Esophagus muscularis mucosa (tissue), 4 donors: ENCODE data around the gene NACAD. TPM values are rescaled to one million over a fixed set of nuclear protein-coding genes. Genes with fewer than 3 reads are reported as not detected.

Experiments used
- DNase-seq: peaks from one replicate; pipeline ENCODE4 v3.0.0-alpha.2; 2017; ENCODE audit errors: extremely low spot score
- H3K27ac ChIP-seq, 4 donors: fragments of 200-600 bp; sonication (generic); replicated peaks in 1 of 4; 1 replicate in 3 of 4; 2 replicates in 1 of 4; pipeline ENCODE4 v1.5.1; 2016 to 2019; ENCODE audit warnings: mild to moderate bottlenecking in 1 of 4
- H3K27me3 ChIP-seq, 4 donors: fragments of 200-600 bp; sonication (generic); one replicate each; pipeline versions ENCODE4 v1.5.1 to v1.6.0; 2016 to 2019
- H3K36me3 ChIP-seq, 4 donors: fragments of 200-600 bp; sonication (generic); one replicate each; pipeline ENCODE4 v1.5.1; 2016 to 2019
- H3K4me1 ChIP-seq, 4 donors: fragments of 200-600 bp; sonication (generic); one replicate each; pipeline ENCODE4 v1.5.1; 2016 to 2019
- H3K4me3 ChIP-seq, 4 donors: fragments of 200-600 bp; sonication (generic); 1 replicate in 2 of 4; 2 replicates in 2 of 4; pipeline ENCODE4 v1.5.1; 2016 to 2019; ENCODE audit warnings: mild to moderate bottlenecking in 4 of 4, moderate library complexity in 1 of 4
- H3K9me3 ChIP-seq, 4 donors: fragments of 200-600 bp; sonication (generic); 1 replicate in 3 of 4; 2 replicates in 1 of 4; pipeline ENCODE4 v1.5.1; 2016 to 2019
- EP300 ChIP-seq: sonication (generic); formaldehyde crosslinking; IDR thresholded peaks from one replicate; pipeline ENCODE4 v1.6.1; 2017; ENCODE audit warnings: antibody characterized with exemption
- POLR2A ChIP-seq: fragments of 450-650 bp; IDR thresholded peaks from one replicate; pipeline ENCODE4 v1.6.1; 2017; ENCODE audit warnings: antibody characterized with exemption, moderate library complexity, mild to moderate bottlenecking, low read depth
- POLR2AphosphoS5 ChIP-seq, 2 donors: sonication (generic); formaldehyde crosslinking; IDR thresholded peaks; one replicate each; pipeline ENCODE4 v1.6.1; 2017; ENCODE audit warnings: antibody characterized with exemption in 2 of 2
- WGBS: methylation state at CpG from one replicate; pipeline ENCODE4 v1.1.5; 2018; 5-methylcytosine and 5-hydroxymethylcytosine counted together
- intact Hi-C: fragments of 100-400 bp; cut with DNase I; formaldehyde crosslinking; loops from one replicate; pipeline ENCODE4 v1.15.1; 2023
- total RNA-seq, 4 donors: library from RNA; depleted of rRNA; stranded (reverse); fragments of >200 nt; gene quantifications; one replicate each; pipeline versions ENCODE4 v1.1.0 to v1.2.1, GENCODE V29; 2016
- TF ChIP-seq, protein P1 (sequence below), 3 experiments: fragments of 200-600 bp in 2 of 3; fragments of 450-650 bp in 1 of 3; sonication (generic) in 2 of 3; IDR thresholded peaks; one replicate each; pipeline ENCODE4 v1.5.1; 2017 to 2019; ENCODE audit warnings: antibody characterized with exemption in 3 of 3, mild to moderate bottlenecking in 2 of 3, moderate library complexity in 1 of 3

The NACAD gene
- total RNA-seq, 4 donors from 2014 or later = 7.3 to 15.5 (median 10.8) TPM

DNA sequence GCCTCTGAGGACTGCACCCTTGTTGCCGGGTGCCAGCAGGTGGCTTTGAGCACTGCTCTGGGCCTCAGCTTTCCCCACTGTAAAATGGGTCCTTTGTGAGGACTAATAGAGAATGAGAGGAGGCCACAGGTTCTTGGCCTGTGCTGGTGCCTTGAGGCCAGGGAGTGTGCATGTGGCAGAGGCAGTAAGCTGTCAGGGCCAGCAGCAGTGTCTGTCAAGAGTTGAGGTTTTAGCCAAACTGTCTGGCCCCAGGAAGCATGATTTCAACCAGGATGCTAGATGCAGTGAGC, 13.5 kb downstream of the NACAD start:
- no peaks in the 10 kb centered on the region for H3K4me1 ChIP-seq
- H3K27me3 ChIP-seq = no peaks in the 10 kb centered on the region
- DNase-seq = no peak
- H3K27ac ChIP-seq = no peak overlapping the region
- intact Hi-C loops = no loop called here
- no peaks in the 10 kb centered on the region for H3K9me3 ChIP-seq
- no peak overlapping the region for H3K4me3 ChIP-seq
- TF ChIP-seq POLR2AphosphoS5 (IDR thresholded peaks at IDR 0.05) = no peak
- TF ChIP-seq POLR2A = no peak
- TF ChIP-seq, protein P1, sequence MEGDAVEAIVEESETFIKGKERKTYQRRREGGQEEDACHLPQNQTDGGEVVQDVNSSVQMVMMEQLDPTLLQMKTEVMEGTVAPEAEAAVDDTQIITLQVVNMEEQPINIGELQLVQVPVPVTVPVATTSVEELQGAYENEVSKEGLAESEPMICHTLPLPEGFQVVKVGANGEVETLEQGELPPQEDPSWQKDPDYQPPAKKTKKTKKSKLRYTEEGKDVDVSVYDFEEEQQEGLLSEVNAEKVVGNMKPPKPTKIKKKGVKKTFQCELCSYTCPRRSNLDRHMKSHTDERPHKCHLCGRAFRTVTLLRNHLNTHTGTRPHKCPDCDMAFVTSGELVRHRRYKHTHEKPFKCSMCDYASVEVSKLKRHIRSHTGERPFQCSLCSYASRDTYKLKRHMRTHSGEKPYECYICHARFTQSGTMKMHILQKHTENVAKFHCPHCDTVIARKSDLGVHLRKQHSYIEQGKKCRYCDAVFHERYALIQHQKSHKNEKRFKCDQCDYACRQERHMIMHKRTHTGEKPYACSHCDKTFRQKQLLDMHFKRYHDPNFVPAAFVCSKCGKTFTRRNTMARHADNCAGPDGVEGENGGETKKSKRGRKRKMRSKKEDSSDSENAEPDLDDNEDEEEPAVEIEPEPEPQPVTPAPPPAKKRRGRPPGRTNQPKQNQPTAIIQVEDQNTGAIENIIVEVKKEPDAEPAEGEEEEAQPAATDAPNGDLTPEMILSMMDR (IDR thresholded peaks at IDR 0.05) = no peak
- no peak for TF ChIP-seq EP300
- WGBS = 100% methylated on average over 1 of the region's 1 CpG
- H3K36me3 ChIP-seq = peaks cover 55 to 86% (median 78%) of the 10 kb centered on the region in 4 donors

DNA sequence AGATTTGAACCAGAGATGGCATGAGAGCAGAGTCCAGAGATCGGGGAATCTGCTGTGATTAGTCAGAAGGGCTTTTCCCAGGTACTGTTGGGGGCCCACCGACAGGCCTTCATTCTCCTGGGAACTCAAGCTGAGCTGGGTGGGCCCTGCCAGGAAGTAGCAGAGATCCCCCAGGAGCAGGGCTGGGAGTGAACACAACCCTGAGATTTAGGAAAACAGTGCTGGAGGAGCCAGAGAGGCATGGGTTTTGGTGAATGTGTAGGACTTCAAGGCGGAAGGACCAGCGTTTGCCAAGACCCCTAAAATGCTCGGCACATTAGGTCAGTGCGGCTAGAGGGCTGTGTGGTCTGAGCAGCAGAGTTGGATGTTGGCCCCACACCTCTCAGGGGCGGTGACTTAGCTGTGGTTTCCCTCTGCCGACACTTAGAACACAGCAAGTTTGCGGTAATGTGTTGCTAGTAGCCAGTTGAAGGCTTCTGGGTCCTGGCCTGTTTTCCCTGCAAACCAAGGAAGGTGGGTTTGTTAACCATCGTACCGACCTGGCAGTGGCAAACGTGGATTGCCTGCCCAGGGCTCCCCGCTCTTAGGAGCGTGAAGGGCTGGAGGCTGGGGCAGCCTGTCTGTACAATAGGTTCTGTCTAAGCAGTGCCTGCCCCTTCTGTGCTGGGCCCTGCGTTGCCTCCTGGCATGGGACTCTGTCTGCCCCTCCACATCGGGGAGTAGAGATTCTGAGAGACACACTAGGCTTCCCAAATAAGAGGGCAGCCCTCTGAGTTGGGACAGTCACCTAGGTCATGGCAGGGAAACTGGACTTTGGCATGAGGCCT, 14.0 kb downstream of the NACAD start:
- TF ChIP-seq POLR2AphosphoS5 (IDR thresholded peaks at IDR 0.05) = no peak
- TF ChIP-seq, protein P1 (IDR thresholded peaks at IDR 0.05) = no peak
- no peak for TF ChIP-seq EP300
- TF ChIP-seq POLR2A = no peak
- 87% methylated on average over 15 of the region's 16 CpGs for WGBS
- intact Hi-C loops = no loop called here
- Histone ChIP-seq H3K27ac (no peak overlapping the region), H3K9me3 (no peaks in the 10 kb centered on the region), H3K36me3 (peaks cover 60 to 87% (median 84%) of the 10 kb centered on the region in 4 donors), H3K27me3 (no peaks in the 10 kb centered on the region), H3K4me1 (no peaks in the 10 kb centered on the region), H3K4me3 (no peak overlapping the region)
- DNase-seq = no peak

DNA sequence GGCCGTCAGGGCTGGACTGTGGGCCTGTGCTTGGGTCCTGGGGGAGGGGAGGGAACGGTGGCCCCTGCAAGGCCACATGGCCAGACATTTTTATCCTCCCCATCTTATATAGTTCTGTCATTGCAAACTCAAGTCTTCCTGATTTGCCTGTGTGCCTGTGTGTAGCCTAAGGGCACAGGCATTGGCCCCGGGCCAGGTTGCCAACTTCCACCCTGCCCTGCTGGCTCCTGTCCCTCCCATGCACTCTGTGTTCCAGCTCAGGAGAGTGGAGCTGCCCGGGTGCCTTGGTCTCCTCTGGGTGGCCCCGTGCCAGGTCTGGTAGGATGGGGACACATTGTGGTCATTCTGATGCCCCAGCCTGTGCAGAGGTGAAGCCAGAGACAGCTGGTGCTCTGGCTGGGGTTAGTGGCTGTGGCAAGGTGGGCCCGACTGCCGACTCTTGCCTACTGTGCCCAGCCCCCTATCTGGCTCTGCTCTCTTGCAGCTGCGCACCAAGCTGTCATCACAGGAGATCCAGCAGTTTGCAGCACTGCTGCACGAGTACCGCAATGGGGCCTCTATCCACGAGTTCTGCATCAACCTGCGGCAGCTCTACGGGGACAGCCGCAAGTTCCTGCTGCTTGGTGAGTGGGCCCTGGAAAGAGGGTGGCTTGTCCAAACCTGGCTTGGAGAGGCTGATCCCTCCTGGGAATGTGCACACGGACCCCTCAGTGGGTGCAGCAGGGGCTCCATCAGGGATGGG, 14.8 kb downstream of the NACAD start:
- Histone ChIP-seq H3K4me3 (no peak overlapping the region), H3K9me3 (no peaks in the 10 kb centered on the region), H3K4me1 (no peaks in the 10 kb centered on the region), H3K36me3 (peaks cover 68 to 95% (median 92%) of the 10 kb centered on the region in 4 donors), H3K27ac (no peak overlapping the region), H3K27me3 (no peaks in the 10 kb centered on the region)
- intact Hi-C loops = no loop called here
- TF ChIP-seq POLR2AphosphoS5 (IDR thresholded peaks at IDR 0.05) (no peak), POLR2A (no peak), EP300 (no peak)
- TF ChIP-seq, protein P1 (IDR thresholded peaks at IDR 0.05) = no peak
- no peak for DNase-seq
- 80% methylated on average over 10 of the region's 15 CpGs for WGBS

DNA sequence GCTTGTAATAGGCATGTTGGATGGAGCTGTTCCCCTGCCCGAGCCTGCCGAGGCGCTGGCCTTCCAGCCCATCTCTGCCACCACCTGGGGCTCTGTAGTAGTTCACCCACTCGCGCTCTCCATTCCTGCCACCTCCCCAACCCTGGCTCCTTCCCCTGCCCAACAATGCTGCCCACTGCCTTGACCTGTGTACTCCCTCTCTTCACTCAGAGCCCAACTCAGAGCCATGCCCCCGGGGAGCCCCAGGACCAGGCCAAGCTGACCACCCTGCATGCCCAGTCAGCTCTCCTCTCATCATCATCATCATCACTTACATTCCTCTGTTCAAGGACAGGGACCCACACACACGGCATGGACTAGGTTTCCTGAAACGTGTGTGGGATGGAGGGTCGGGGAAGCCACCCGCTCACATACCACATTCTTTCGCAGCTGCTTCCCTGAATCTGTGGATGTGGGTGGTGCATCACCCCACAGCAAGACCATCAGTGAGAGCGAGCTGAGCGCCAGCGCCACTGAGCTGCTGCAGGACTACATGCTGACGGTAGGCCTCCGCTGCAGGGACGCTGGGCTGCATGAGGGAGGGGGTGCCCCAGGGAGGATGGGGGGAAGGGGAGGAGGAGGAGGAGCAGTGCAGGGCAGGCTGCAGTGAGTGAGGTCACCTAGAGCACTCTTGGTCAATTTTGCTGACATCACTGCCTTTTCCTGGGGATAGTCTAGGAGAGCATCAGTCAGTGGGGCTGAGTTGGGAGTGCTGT, 15.6 kb downstream of the NACAD start:
- Histone ChIP-seq H3K9me3 (no peaks in the 10 kb centered on the region), H3K27me3 (no peaks in the 10 kb centered on the region), H3K36me3 (peaks cover 69 to 100% (median 99%) of the 10 kb centered on the region in 4 donors), H3K27ac (no peak overlapping the region), H3K4me3 (no peak overlapping the region), H3K4me1 (no peaks in the 10 kb centered on the region)
- intact Hi-C loops = no loop called here
- 90% methylated on average over 8 of the region's 17 CpGs for WGBS
- DNase-seq = no peak
- TF ChIP-seq POLR2A (no peak), EP300 (no peak), POLR2AphosphoS5 (IDR thresholded peaks at IDR 0.05) (no peak)
- TF ChIP-seq, protein P1 (IDR thresholded peaks at IDR 0.05) = no peak
